IMR-90 (cell line): ENCODE measurements around the gene GNAS-AS1. TPM values are rescaled to one million over a fixed set of nuclear protein-coding genes. Genes with fewer than 3 reads are reported as not detected.

ENCODE experiments used
- ATAC-seq: fragments of 200-7000 bp; cut with Tn5 transposase; 2 replicates; pipeline ENCODE4 v1.9.1; 2020; ENCODE audit warnings: low read depth, mild to moderate bottlenecking, moderate library complexity
- BruUV-seq: library from RNA; stranded (reverse); fragments of 400-500 nt; replicated peaks from 2 replicates; lab custom pipeline; 2021; lab: Mats Ljungman, UMichigan
- CTCF ChIA-PET: fragments of 300-600 bp; formaldehyde crosslinking; extraction: SDS; loops from one replicate; lab custom pipeline; 2021; ENCODE audit warnings: antibody characterized with exemption; lab: Yijun Ruan, JAX
- POLR2A ChIA-PET: fragments of 300-600 bp; sonication (Branson Sonifier 250); formaldehyde crosslinking; loops from one replicate; lab custom pipeline; 2022; ENCODE audit warnings: antibody characterized with exemption; ENCODE audit not compliant: unreplicated experiment; lab: Charles Lee
- DNase-seq: peaks from one replicate; pipeline ENCODE4 v3.0.0; 2013
- H2AFZ ChIP-seq: replicated peaks from 2 replicates; pipeline ENCODE3; 2013; ENCODE audit warnings: low read length, mild to moderate bottlenecking; ENCODE audit not compliant: poor library complexity
- H2AK5ac ChIP-seq: 2 replicates; pipeline ENCODE4 v1.6.1; 2013; ENCODE audit warnings: low read depth, low read length, inconsistent platforms
- H2AK9ac ChIP-seq: replicated peaks from 2 replicates; pipeline ENCODE3; 2013; ENCODE audit warnings: mild to moderate bottlenecking, low read depth, low read length, moderate library complexity; ENCODE audit not compliant: poor library complexity
- H2BK120ac ChIP-seq: 2 replicates; pipeline ENCODE4 v1.6.1; 2013; ENCODE audit warnings: low read depth, low read length, inconsistent platforms
- H2BK15ac ChIP-seq: 3 replicates; pipeline ENCODE4 v1.6.1; 2013; ENCODE audit warnings: low read depth, low read length, inconsistent platforms
- H2BK20ac ChIP-seq: 2 replicates; pipeline ENCODE4 v1.6.1; 2013; ENCODE audit warnings: low read depth, mild to moderate bottlenecking, inconsistent platforms, low read length, moderate library complexity
- H2BK5ac ChIP-seq: 2 replicates; pipeline ENCODE4 v1.6.1; 2013; ENCODE audit warnings: mild to moderate bottlenecking, low read depth, low read length, inconsistent platforms; ENCODE audit not compliant: poor library complexity, severe bottlenecking
- H3K14ac ChIP-seq: replicated peaks from 2 replicates; pipeline ENCODE4 v1.6.1; 2013; ENCODE audit warnings: low read depth, low read length, inconsistent platforms
- H3K18ac ChIP-seq: 2 replicates; pipeline ENCODE4 v1.6.1; 2013; ENCODE audit warnings: low read depth, low read length, control low read depth
- H3K23ac ChIP-seq: 2 replicates; pipeline ENCODE4 v1.6.1; 2013; ENCODE audit warnings: low read depth, low read length, inconsistent platforms
- H3K27ac ChIP-seq: 2 replicates; pipeline ENCODE4 v1.5.1; 2013; ENCODE audit warnings: mild to moderate bottlenecking, control low read depth, low read length; ENCODE audit not compliant: insufficient read depth
- H3K27me3 ChIP-seq: 2 replicates; pipeline ENCODE4 v1.6.1; 2013; ENCODE audit warnings: low read length; ENCODE audit not compliant: control insufficient read depth, insufficient read depth
- H3K36me3 ChIP-seq: 2 replicates; pipeline ENCODE4 v1.6.1; 2013; ENCODE audit warnings: low read length, mixed read lengths; ENCODE audit not compliant: control insufficient read depth, insufficient read depth
- H3K4ac ChIP-seq: 2 replicates; pipeline ENCODE4 v1.6.1; 2013; ENCODE audit warnings: low read depth, low read length, inconsistent platforms
- H3K4me1 ChIP-seq: 2 replicates; pipeline ENCODE4 v1.6.1; 2013; ENCODE audit warnings: low read length, mixed read lengths; ENCODE audit not compliant: control insufficient read depth, insufficient read depth
- H3K4me2 ChIP-seq: 2 replicates; pipeline ENCODE4 v1.6.1; 2013; ENCODE audit warnings: low read depth, mild to moderate bottlenecking, control low read depth, low read length, moderate library complexity
- H3K4me3 ChIP-seq: 2 replicates; pipeline ENCODE4 v1.5.1; 2013; ENCODE audit warnings: low read depth, mild to moderate bottlenecking, control low read depth, low read length, moderate library complexity; ENCODE audit not compliant: insufficient read depth
- H3K56ac ChIP-seq: 2 replicates; pipeline ENCODE4 v1.6.1; 2013; ENCODE audit warnings: low read length, inconsistent platforms; ENCODE audit not compliant: insufficient read depth; ENCODE audit errors: extremely low read depth
- H3K79me1 ChIP-seq, 2 experiments: 2 replicates each; pipeline ENCODE4 v1.6.1; 2013; ENCODE audit warnings: low read length in 2 of 2, inconsistent platforms in 1 of 2, low read depth in 1 of 2
- H3K9ac ChIP-seq: 2 replicates; pipeline ENCODE4 v1.6.1; 2013; ENCODE audit warnings: low read depth, low read length, control low read depth
- H3K9me1 ChIP-seq: 2 replicates; pipeline ENCODE4 v1.6.1; 2013; ENCODE audit warnings: low read length, inconsistent platforms; ENCODE audit not compliant: insufficient read depth
- H3K9me3 ChIP-seq: 2 replicates; pipeline ENCODE4 v1.6.1; 2013; ENCODE audit warnings: low read length; ENCODE audit not compliant: control insufficient read depth, insufficient read depth
- H4K20me1 ChIP-seq: 2 replicates; pipeline ENCODE4 v1.6.1; 2013; ENCODE audit warnings: low read length, inconsistent platforms; ENCODE audit not compliant: insufficient read depth
- H4K5ac ChIP-seq: 2 replicates; pipeline ENCODE4 v1.6.1; 2013; ENCODE audit warnings: mild to moderate bottlenecking, low read depth, low read length, control low read depth
- H4K8ac ChIP-seq, 2 experiments: 2 replicates each; pipeline ENCODE4 v1.6.1; 2013; ENCODE audit warnings: low read depth in 2 of 2, low read length in 2 of 2, control low read depth in 1 of 2, inconsistent platforms in 1 of 2
- H4K91ac ChIP-seq: 2 replicates; pipeline ENCODE4 v1.6.1; 2013; ENCODE audit warnings: low read depth, low read length, inconsistent platforms; ENCODE audit not compliant: insufficient read depth
- BHLHE40 ChIP-seq: fragments of 150-350 bp; IDR thresholded peaks from 2 replicates; pipeline ENCODE4 v1.6.1; 2016; ENCODE audit warnings: mild to moderate bottlenecking, low read depth, low read length
- CEBPB ChIP-seq: IDR thresholded peaks from 2 replicates; pipeline ENCODE4 v1.6.1; 2012; ENCODE audit warnings: low read depth, low read length, improper control_type of control experiment
- CHD1 ChIP-seq: IDR thresholded peaks from 2 replicates; pipeline ENCODE4 v1.6.1; 2012; ENCODE audit warnings: low read depth, low read length, improper control_type of control experiment
- CTCF ChIP-seq: conservative IDR thresholded peaks from 2 replicates; pipeline ENCODE4 v1.5.1; 2012; ENCODE audit warnings: mild to moderate bottlenecking, low read depth, low read length, improper control_type of control experiment
- ELK1 ChIP-seq: fragments of 150-350 bp; IDR thresholded peaks from 2 replicates; pipeline ENCODE4 v1.6.1; 2016; ENCODE audit warnings: low read depth, mild to moderate bottlenecking, low read length, moderate library complexity, borderline replicate concordance
- FOS ChIP-seq: fragments of 150-350 bp; IDR thresholded peaks from 2 replicates; pipeline ENCODE4 v1.6.1; 2016; ENCODE audit warnings: low read depth, low read length
- MAFK ChIP-seq: IDR thresholded peaks from 2 replicates; pipeline ENCODE4 v1.6.1; 2012; ENCODE audit warnings: low read depth, low read length, improper control_type of control experiment
- MAZ ChIP-seq: IDR thresholded peaks from 2 replicates; pipeline ENCODE4 v1.6.1; 2012; ENCODE audit warnings: low read depth, mild to moderate bottlenecking, low read length, improper control_type of control experiment, moderate library complexity, borderline replicate concordance
- MXI1 ChIP-seq: IDR thresholded peaks from 2 replicates; pipeline ENCODE4 v1.6.1; 2012; ENCODE audit warnings: low read depth, mild to moderate bottlenecking, low read length, moderate library complexity, borderline replicate concordance
- NFE2L2 ChIP-seq: fragments of 150-350 bp; IDR thresholded peaks from 2 replicates; pipeline ENCODE4 v1.6.1; 2016; ENCODE audit warnings: low read depth, mild to moderate bottlenecking, low read length
- POLR2A ChIP-seq: IDR thresholded peaks from 2 replicates; pipeline ENCODE4 v1.6.1; 2012; ENCODE audit warnings: mild to moderate bottlenecking, low read depth, low read length
- RAD21 ChIP-seq: IDR thresholded peaks from 2 replicates; pipeline ENCODE4 v1.6.1; 2012; ENCODE audit warnings: low read length, improper control_type of control experiment
- RCOR1 ChIP-seq: IDR thresholded peaks from 2 replicates; pipeline ENCODE4 v1.6.1; 2012; ENCODE audit warnings: mild to moderate bottlenecking, low read length, improper control_type of control experiment; ENCODE audit not compliant: insufficient replicate concordance
- RFX5 ChIP-seq: IDR thresholded peaks from 2 replicates; pipeline ENCODE4 v1.8.0; 2012; ENCODE audit warnings: low read depth, mild to moderate bottlenecking, low read length, moderate library complexity
- SMC3 ChIP-seq: fragments of 150-350 bp; IDR thresholded peaks from 2 replicates; pipeline ENCODE4 v1.6.1; 2016; ENCODE audit warnings: low read depth, mild to moderate bottlenecking, antibody characterized with exemption, low read length, moderate library complexity
- USF2 ChIP-seq: fragments of 150-350 bp; IDR thresholded peaks from 2 replicates; pipeline ENCODE4 v1.6.1; 2017; ENCODE audit warnings: mild to moderate bottlenecking, antibody characterized with exemption, low read length, low read depth
- WGBS, 2 experiments: methylation state at CpG; one replicate each; pipeline versions ENCODE4 v1.1.5 to v1.1.7; 2013; ENCODE audit warnings: missing lambda C conversion rate in 2 of 2; ENCODE audit not compliant: insufficient read length in 1 of 2; ENCODE audit errors: extremely low coverage in 2 of 2; 5-methylcytosine and 5-hydroxymethylcytosine counted together
- dilution Hi-C: fragments of 300-500 bp; cut with HindIII; formaldehyde crosslinking; loops from one replicate; pipeline ENCODE4 v1.14.3; 2018; ENCODE audit warnings: low sequenced_read_pairs; ENCODE audit not compliant: unreplicated experiment
- in situ Hi-C: fragments of 300-500 bp; cut with MboI; formaldehyde crosslinking; loops from 3 replicates; pipeline ENCODE4 v1.14.3; 2019; ENCODE audit warnings: low sequenced_read_pairs, inconsistent platforms, mixed read lengths
- intact Hi-C: fragments of 100-400 bp; cut with micrococcal nuclease; formaldehyde crosslinking; loops from 2 replicates; pipeline ENCODE4 v1.10.0; 2022
- polyA plus RNA-seq, 3 experiments: library from polyadenylated mRNA; depleted of rRNA; stranded (reverse); fragments of >200 nt; gene quantifications; 2 replicates each; pipeline ENCODE4 v1.2.3, GENCODE V29; 2012; ENCODE audit warnings: low replicate concordance in 1 of 3
- total RNA-seq: library from RNA; depleted of rRNA; stranded (reverse); fragments of >200 nt; gene quantifications from 2 replicates; pipeline ENCODE4 v1.2.3, GENCODE V29; 2012

The GNAS-AS1 gene
- total and polyA plus RNA-seq, 2 of the 4 experiments (the other 2 are of a cell fraction) = 0.54 to 0.60 TPM

DNA sequence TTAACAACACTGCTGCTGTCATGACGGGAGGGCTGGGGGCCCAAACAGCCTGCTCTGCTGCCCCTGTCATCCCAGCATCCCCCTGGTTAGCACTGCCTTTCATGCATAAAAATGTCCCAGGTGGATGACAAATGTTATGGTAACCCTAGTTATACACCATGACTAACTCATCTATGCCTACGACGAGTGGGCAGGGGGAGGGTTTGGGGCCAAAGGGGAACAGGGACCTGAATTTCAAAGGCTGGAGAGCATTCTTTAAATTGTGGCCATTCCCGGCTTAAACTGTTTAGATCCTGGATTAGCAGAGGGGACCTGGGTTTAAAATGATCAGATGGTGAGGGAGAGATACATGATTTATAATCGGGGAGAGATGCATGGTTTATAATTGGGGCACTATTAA is 24.4 kb downstream of the GNAS-AS1 start:
- no peak overlapping the region for H3K9ac ChIP-seq
- DNase-seq (no peak), ATAC-seq (no peak)
- in situ Hi-C loops (no loop called here), dilution Hi-C loops (no loop called here), intact Hi-C loops (no loop called here)
- no peak overlapping the region for H2AK5ac ChIP-seq
- no peak overlapping the region for H4K91ac ChIP-seq
- ChIA-PET CTCF (no interaction called here), POLR2A (no interaction called here)
- H3K79me1 ChIP-seq = no peaks in the 10 kb centered on the region
- H3K36me3 ChIP-seq = peaks cover 4% of the 10 kb centered on the region; the same call in 1 of the 2 replicates
- BruUV-seq = no TSS peak
- 75% methylated on average over 1 of the region's 5 CpGs; no CpG with 5 or more reads in 1 of the 2 experiments for WGBS, 2 experiments
- H3K4me2 ChIP-seq = no peak overlapping the region
- no peak overlapping the region for H2AK9ac ChIP-seq
- H3K18ac ChIP-seq = no peak overlapping the region
- H3K9me3 ChIP-seq = no peaks in the 10 kb centered on the region
- H3K4me3 ChIP-seq = no peak overlapping the region
- no peak overlapping the region for H3K23ac ChIP-seq
- no peak overlapping the region for H3K27ac ChIP-seq
- no peaks in the 10 kb centered on the region; the same call in 1 of the 2 replicates for H4K20me1 ChIP-seq
- no peaks in the 10 kb centered on the region for H3K4me1 ChIP-seq
- no peak overlapping the region for H4K8ac ChIP-seq
- no peak overlapping the region for H2AFZ ChIP-seq
- H3K27me3 ChIP-seq = no peaks in the 10 kb centered on the region; the same call in none of the 2 replicates
- TF ChIP-seq SMC3 (no peak), USF2 (no peak), RAD21 (no peak), MAFK (no peak), NFE2L2 (no peak), RCOR1 (no peak), FOS (no peak), CHD1 (no peak), CTCF (no peak), RFX5 (no peak), MAZ (no peak), ELK1 (no peak), CEBPB (no peak), MXI1 (no peak), POLR2A (no peak), BHLHE40 (no peak)
- no peaks in the 10 kb centered on the region; the same call in 1 of the 2 replicates for H3K9me1 ChIP-seq
- H2BK15ac ChIP-seq = no peak overlapping the region
- H3K4ac ChIP-seq = no peak overlapping the region
- no peak overlapping the region for H2BK120ac ChIP-seq
- H2BK5ac ChIP-seq = no peak overlapping the region
- no peak overlapping the region for H3K14ac ChIP-seq
- no peak overlapping the region for H4K5ac ChIP-seq
- H3K56ac ChIP-seq = no peak overlapping the region
- H2BK20ac ChIP-seq = no peak overlapping the region
